ENCODE results near the gene SH3BGR.

DNA sequence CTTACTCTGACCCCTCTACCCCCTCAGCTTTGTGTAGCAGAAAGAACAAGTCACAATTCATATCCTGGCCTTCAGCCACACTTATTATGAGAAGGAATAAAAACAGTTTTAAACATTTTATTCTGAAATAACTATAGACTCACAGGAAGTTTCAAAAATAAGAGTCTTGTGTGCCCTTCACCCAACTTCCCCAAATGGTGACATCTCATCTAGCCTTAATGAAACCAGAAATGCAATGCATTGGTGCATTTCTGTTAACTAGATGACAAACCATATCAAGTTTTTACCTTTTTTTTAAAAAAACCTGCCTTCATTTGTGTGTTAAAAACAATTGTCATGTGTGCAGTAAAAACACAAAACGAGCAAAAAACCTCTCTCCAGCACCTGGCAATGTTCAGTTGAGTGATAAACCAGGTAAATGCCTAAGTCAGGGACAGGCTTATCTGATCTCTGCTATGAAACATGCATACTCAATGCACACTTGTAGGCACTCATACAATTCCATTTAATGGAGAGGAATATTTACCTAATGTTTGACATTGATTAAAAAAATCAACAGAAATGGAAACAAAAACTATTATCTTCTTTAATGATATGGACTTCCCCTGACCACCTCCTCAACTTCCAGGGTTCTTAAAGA, 51.5 kb downstream of the SH3BGR start:
- TF ChIP-seq, protein P1, sequence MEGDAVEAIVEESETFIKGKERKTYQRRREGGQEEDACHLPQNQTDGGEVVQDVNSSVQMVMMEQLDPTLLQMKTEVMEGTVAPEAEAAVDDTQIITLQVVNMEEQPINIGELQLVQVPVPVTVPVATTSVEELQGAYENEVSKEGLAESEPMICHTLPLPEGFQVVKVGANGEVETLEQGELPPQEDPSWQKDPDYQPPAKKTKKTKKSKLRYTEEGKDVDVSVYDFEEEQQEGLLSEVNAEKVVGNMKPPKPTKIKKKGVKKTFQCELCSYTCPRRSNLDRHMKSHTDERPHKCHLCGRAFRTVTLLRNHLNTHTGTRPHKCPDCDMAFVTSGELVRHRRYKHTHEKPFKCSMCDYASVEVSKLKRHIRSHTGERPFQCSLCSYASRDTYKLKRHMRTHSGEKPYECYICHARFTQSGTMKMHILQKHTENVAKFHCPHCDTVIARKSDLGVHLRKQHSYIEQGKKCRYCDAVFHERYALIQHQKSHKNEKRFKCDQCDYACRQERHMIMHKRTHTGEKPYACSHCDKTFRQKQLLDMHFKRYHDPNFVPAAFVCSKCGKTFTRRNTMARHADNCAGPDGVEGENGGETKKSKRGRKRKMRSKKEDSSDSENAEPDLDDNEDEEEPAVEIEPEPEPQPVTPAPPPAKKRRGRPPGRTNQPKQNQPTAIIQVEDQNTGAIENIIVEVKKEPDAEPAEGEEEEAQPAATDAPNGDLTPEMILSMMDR (IDR thresholded peaks at IDR 0.05 in 4 of 5, conservative IDR thresholded peaks at IDR 0.05 in 1 of 5) = no peak
- TF ChIP-seq POLR2A (IDR thresholded peaks at IDR 0.05) = no peak
